B cell (primary cell): ENCODE results near the gene PTPN11.

Experiments used
- CTCF ChIP-seq: fragments of 200-600 bp; IDR thresholded peaks from one replicate; pipeline ENCODE4 v1.8.0; 2022; ENCODE audit warnings: antibody characterized with exemption, mild to moderate bottlenecking
- EZH2 ChIP-seq: IDR thresholded peaks from 2 replicates; pipeline ENCODE4 v1.6.1; 2012; ENCODE audit warnings: borderline replicate concordance, low read depth, mild to moderate bottlenecking, moderate library complexity, low read length; ENCODE audit not compliant: insufficient read depth, poor library complexity, severe bottlenecking

- no peak for TF ChIP-seq CTCF
- TF ChIP-seq EZH2 = no peak
These were observed 108.3 kb downstream of the PTPN11 start for GRCh38 chr12:112527082-112527481.
